Activated T-helper 1 cell treated with anti-CD3 and anti-CD28 coated beads, Interleukin-12 subunit alpha, Interleukin-12 subunit beta, Interleukin-2, Interleukin-4 antibody, amounts not matched to agents 30 ng/mL and 10 ng/mL and 1 ng/mL, durations not matched to agents 14 hours and 24 hours and 36 hours (primary cell): ENCODE results near the gene PPP1R12C. TPM values are rescaled to one million over a fixed set of nuclear protein-coding genes. Genes with fewer than 3 reads are reported as not detected.

Experiments
- DNase-seq: peaks from one replicate; pipeline ENCODE4 v3.0.0; 2021; ENCODE audit warnings: low spot score
- H3K27ac Mint-ChIP-seq: one replicate; pipeline ENCODE4 v1.8.0; 2021; ENCODE audit warnings: mild to moderate bottlenecking, mixed read lengths
- H3K27me3 Mint-ChIP-seq: one replicate; pipeline ENCODE4 v1.8.0; 2022; ENCODE audit warnings: mild to moderate bottlenecking, moderate library complexity, mixed read lengths; ENCODE audit not compliant: insufficient read depth
- H3K36me3 Mint-ChIP-seq: one replicate; pipeline ENCODE4 v1.8.0; 2021; ENCODE audit warnings: low read depth, mixed read lengths
- H3K4me1 Mint-ChIP-seq: one replicate; pipeline ENCODE4 v1.8.0; 2021; ENCODE audit warnings: low read depth, mixed read lengths
- H3K4me3 Mint-ChIP-seq: one replicate; pipeline ENCODE4 v1.8.0; 2021; ENCODE audit warnings: mild to moderate bottlenecking, moderate library complexity, mixed read lengths
- H3K9me3 Mint-ChIP-seq: one replicate; pipeline ENCODE4 v1.8.0; 2021; ENCODE audit warnings: mixed read lengths
- intact Hi-C: fragments of 100-400 bp; cut with micrococcal nuclease; formaldehyde crosslinking; loops from one replicate; pipeline ENCODE4 v1.15.1; 2024
- total RNA-seq: library from RNA; stranded (reverse); gene quantifications from 2 replicates; pipeline ENCODE4 v1.2.3, GENCODE V29; 2022

Gene PPP1R12C
- total RNA-seq, 1 donor from 2014 or later, result 114 TPM

- peaks cover 18% of the 10 kb centered on the region for H3K27me3 Mint-ChIP-seq
- H3K9me3 Mint-ChIP-seq, result no peaks in the 10 kb centered on the region
- DNase-seq, result no peak
- no peak overlapping the region for H3K27ac Mint-ChIP-seq
- intact Hi-C loops, result loop anchor here (10.0 kb wide), 1 partner anchor 252 kb away; no protein-coding TSS in a partner anchor
- H3K4me1 Mint-ChIP-seq, result no peaks in the 10 kb centered on the region
- H3K4me3 Mint-ChIP-seq, result no peak overlapping the region
- H3K36me3 Mint-ChIP-seq, result no peaks in the 10 kb centered on the region
Measured at GRCh38 chr19:55136399-55137102, 19.1 kb upstream of the PPP1R12C start.

DNA sequence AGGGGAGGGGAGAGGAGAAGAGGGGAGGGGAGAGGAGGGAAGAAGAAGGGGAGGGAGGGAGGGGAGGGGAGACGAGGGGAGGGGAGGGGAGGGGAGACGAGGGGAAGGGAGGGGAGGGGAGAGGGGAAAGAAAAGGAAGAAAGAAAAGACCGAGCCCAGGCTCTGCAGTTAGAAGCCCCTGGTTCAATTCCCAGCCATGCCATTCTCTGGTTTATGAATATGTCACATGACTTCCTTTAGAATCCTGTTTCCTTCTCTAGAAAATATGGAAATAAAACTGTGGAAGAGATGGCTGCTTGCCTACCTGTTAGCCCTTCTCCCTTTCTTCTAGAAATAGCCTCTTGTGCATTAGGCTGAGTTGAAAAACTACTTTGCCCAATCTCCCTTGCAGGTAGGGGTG lies 17.3 kb upstream of the PPP1R12C start:
- Mint-ChIP-seq H3K4me1 (no peaks in the 10 kb centered on the region), H3K27ac (no peak overlapping the region), H3K9me3 (no peaks in the 10 kb centered on the region), H3K27me3 (peaks cover 17% of the 10 kb centered on the region), H3K36me3 (no peaks in the 10 kb centered on the region), H3K4me3 (no peak overlapping the region)
- no peak for DNase-seq
- intact Hi-C loops, result loop anchor here (10.0 kb wide), 1 partner anchor 250 kb away; no protein-coding TSS in a partner anchor

- H3K27me3 Mint-ChIP-seq, result peaks cover 20% of the 10 kb centered on the region
- H3K9me3 Mint-ChIP-seq, result no peaks in the 10 kb centered on the region
- DNase-seq, result no peak
- intact Hi-C loops, result loop anchor here (10.0 kb wide), 1 partner anchor 249 kb away; no protein-coding TSS in a partner anchor
- H3K27ac Mint-ChIP-seq, result no peak overlapping the region
- no peaks in the 10 kb centered on the region for H3K4me1 Mint-ChIP-seq
- no peaks in the 10 kb centered on the region for H3K36me3 Mint-ChIP-seq
- H3K4me3 Mint-ChIP-seq, result no peak overlapping the region
Measured at GRCh38 chr19:55133639-55134444, 16.4 kb upstream of the PPP1R12C start.

GRCh38 chr19:55132453-55133129 lies 15.2 kb upstream of the PPP1R12C start:
- DNase-seq, result no peak
- H3K27me3 Mint-ChIP-seq, result peaks cover 21% of the 10 kb centered on the region
- intact Hi-C loops, result loop anchor here (10.0 kb wide), 1 partner anchor 248 kb away; no protein-coding TSS in a partner anchor
- no peaks in the 10 kb centered on the region for H3K36me3 Mint-ChIP-seq
- H3K27ac Mint-ChIP-seq, result no peak overlapping the region
- H3K4me3 Mint-ChIP-seq, result no peak overlapping the region
- H3K4me1 Mint-ChIP-seq, result no peaks in the 10 kb centered on the region
- no peaks in the 10 kb centered on the region for H3K9me3 Mint-ChIP-seq

GRCh38 chr19:55131421-55131820 lies 14.0 kb upstream of the PPP1R12C start:
- no peak for DNase-seq
- Mint-ChIP-seq H3K27me3 (peaks cover 24% of the 10 kb centered on the region), H3K27ac (no peak overlapping the region), H3K4me1 (no peaks in the 10 kb centered on the region), H3K9me3 (no peaks in the 10 kb centered on the region), H3K4me3 (no peak overlapping the region), H3K36me3 (no peaks in the 10 kb centered on the region)
- intact Hi-C loops, result loop anchor here (10.0 kb wide), 1 partner anchor 247 kb away; no protein-coding TSS in a partner anchor

DNA sequence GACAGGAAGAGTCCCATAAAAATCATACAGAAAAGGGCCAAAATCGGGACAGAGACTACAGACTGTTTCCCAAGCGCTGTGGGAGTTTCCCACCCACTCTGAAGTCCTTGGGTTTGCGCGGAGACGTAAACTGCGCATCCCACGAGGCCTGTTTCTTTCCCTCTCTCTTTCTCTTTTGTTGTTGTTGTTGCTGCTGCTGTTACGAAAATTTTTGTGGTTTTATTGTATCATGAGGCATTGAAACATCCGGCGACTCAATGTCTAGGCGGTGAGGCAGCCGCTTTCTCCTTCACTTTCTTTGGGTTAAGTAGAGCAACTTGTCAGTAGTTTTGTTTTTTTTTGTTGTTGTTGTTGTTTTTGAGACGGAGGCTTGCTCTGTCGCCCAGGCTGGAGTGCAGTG lies 1.6 kb upstream of the PPP1R12C start:
- intact Hi-C loops, result loop anchor here (5.0 to 10.0 kb wide), 3 partner anchors 186 to 1193 kb away; partner anchors contain the start of genes ZNF787 and ZSCAN5A
- H3K4me1 Mint-ChIP-seq, result peaks cover 28% of the 10 kb centered on the region
- H3K9me3 Mint-ChIP-seq, result no peaks in the 10 kb centered on the region

GRCh38 chr19:55118401-55118991 lies 1.1 kb upstream of the PPP1R12C start:
- intact Hi-C loops, result loop anchor here (5.0 to 10.0 kb wide), 3 partner anchors 186 to 1194 kb away; partner anchors contain the start of genes ZNF787 and ZSCAN5A
- Mint-ChIP-seq H3K4me1 (peaks cover 28% of the 10 kb centered on the region), H3K9me3 (no peaks in the 10 kb centered on the region), H3K4me3 (peak overlapping the region; percentile 98), H3K27ac (peak overlapping the region; percentile 95), H3K27me3 (peaks cover 8% of the 10 kb centered on the region), H3K36me3 (peaks cover 12% of the 10 kb centered on the region)
- no peak for DNase-seq

More for the DNA sequence above, 1.6 kb upstream of the PPP1R12C start:
- DNase-seq, result no peak
- peak overlapping the region; percentile 67 for H3K27ac Mint-ChIP-seq
- peak overlapping the region; percentile 98 for H3K4me3 Mint-ChIP-seq
- peaks cover 12% of the 10 kb centered on the region for H3K36me3 Mint-ChIP-seq
- H3K27me3 Mint-ChIP-seq, result peaks cover 13% of the 10 kb centered on the region

DNA sequence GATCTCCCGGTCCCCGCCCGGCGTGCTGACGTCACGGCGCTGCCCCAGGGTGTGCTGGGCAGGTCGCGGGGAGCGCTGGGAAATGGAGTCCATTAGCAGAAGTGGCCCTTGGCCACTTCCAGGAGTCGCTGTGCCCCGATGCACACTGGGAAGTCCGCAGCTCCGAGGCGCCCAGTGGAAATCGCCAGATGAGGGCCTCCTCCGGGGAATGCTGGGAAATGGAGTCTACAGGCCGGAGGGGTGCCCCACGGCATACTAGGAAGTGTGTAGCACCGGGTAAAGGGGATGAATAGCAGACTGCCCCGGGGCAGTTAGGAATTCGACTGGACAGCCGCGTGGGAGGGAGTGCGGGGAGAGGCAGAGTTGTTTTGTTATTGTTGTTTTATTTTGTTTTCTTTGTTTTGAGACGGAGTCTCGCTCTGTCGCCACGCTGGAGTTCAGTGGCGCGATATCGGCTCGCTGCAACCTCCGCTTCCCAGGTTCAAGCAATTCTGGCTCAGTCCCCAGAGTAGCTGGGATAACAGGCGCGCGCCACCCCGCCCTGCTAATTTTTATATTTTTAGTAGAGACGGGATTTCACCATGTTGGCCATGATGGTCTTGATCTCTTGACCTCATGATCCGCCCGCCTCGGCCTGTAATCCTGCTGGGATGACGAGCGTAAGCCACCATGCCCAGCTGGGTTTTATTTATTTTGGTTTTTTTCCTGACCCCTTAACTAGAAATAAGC lies 390 bp upstream of the PPP1R12C start:
- peak overlapping the region; percentile 95 for H3K27ac Mint-ChIP-seq
- H3K4me3 Mint-ChIP-seq, result peak overlapping the region; percentile 98
- peaks cover 12% of the 10 kb centered on the region for H3K36me3 Mint-ChIP-seq
- peaks cover 4% of the 10 kb centered on the region for H3K27me3 Mint-ChIP-seq
- H3K9me3 Mint-ChIP-seq, result no peaks in the 10 kb centered on the region
- peak; percentile 96 for DNase-seq
- intact Hi-C loops, result loop anchor here (1.0 to 10.0 kb wide), 18 partner anchors 29 to 1194 kb away; partner anchors contain the start of genes DNAAF3, FIZ1, HSPBP1 and KMT5C
- peaks cover 28% of the 10 kb centered on the region for H3K4me1 Mint-ChIP-seq

DNA sequence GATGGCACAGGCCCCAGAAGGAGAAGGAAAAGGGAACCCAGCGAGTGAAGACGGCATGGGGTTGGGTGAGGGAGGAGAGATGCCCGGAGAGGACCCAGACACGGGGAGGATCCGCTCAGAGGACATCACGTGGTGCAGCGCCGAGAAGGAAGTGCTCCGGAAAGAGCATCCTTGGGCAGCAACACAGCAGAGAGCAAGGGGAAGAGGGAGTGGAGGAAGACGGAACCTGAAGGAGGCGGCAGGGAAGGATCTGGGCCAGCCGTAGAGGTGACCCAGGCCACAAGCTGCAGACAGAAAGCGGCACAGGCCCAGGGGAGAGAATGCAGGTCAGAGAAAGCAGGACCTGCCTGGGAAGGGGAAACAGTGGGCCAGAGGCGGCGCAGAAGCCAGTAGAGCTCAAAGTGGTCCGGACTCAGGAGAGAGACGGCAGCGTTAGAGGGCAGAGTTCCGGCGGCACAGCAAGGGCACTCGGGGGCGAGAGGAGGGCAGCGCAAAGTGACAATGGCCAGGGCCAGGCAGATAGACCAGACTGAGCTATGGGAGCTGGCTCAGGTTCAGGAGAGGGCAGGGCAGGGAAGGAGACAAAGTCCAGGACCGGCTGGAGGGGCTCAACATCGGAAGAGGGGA lies 1.1 kb downstream of the PPP1R12C start:
- peaks cover 12% of the 10 kb centered on the region for H3K36me3 Mint-ChIP-seq
- peak overlapping the region; percentile 89 for H3K27ac Mint-ChIP-seq
- DNase-seq, result peak; percentile 47
- no peaks in the 10 kb centered on the region for H3K9me3 Mint-ChIP-seq
- intact Hi-C loops, result loop anchor here (2.0 to 10.0 kb wide), 6 partner anchors 28 to 1196 kb away; partner anchors contain the start of genes DNAAF3, ZNF787 and ZSCAN5A
- peaks cover 4% of the 10 kb centered on the region for H3K27me3 Mint-ChIP-seq
- H3K4me1 Mint-ChIP-seq, result peaks cover 28% of the 10 kb centered on the region
- peak overlapping the region; percentile 94 for H3K4me3 Mint-ChIP-seq

DNA sequence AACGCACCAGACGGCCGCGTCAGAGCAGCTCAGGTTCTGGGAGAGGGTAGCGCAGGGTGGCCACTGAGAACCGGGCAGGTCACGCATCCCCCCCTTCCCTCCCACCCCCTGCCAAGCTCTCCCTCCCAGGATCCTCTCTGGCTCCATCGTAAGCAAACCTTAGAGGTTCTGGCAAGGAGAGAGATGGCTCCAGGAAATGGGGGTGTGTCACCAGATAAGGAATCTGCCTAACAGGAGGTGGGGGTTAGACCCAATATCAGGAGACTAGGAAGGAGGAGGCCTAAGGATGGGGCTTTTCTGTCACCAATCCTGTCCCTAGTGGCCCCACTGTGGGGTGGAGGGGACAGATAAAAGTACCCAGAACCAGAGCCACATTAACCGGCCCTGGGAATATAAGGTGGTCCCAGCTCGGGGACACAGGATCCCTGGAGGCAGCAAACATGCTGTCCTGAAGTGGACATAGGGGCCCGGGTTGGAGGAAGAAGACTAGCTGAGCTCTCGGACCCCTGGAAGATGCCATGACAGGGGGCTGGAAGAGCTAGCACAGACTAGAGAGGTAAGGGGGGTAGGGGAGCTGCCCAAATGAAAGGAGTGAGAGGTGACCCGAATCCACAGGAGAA lies 1.9 kb downstream of the PPP1R12C start:
- intact Hi-C loops, result loop anchor here (2.0 to 10.0 kb wide), 6 partner anchors 27 to 1197 kb away; partner anchors contain the start of genes DNAAF3, ZNF787 and ZSCAN5A
- H3K9me3 Mint-ChIP-seq, result no peaks in the 10 kb centered on the region
- H3K4me3 Mint-ChIP-seq, result peak overlapping the region; percentile 94
- peaks cover 28% of the 10 kb centered on the region for H3K4me1 Mint-ChIP-seq
- H3K27me3 Mint-ChIP-seq, result peaks cover 4% of the 10 kb centered on the region
- peak overlapping the region; percentile 89 for H3K27ac Mint-ChIP-seq
- DNase-seq, result no peak
- peaks cover 15% of the 10 kb centered on the region for H3K36me3 Mint-ChIP-seq
